ENCODE results near the gene SPACA1.
"Not testable (repeated sequence)": the region's sequence is repeated elsewhere in the genome, so short reads cannot be mapped to it uniquely, and the experiment has no call there.

Gene SPACA1

GRCh38 chr6:88047510-88048150, at the start of gene SPACA1:
Gene SPACA1 (plus strand): TSS chr6:88047841. CDS start chr6:88047906, 65 bp downstream.
- no peak for DNase-seq

- DNase-seq, result no peak
Observed at GRCh38 chr6:88000713-88001112, 46.9 kb upstream of the SPACA1 start.

- DNase-seq, result not testable (repeated sequence)
Observed at GRCh38 chr6:88001279-88001678, 46.4 kb upstream of the SPACA1 start.

GRCh38 chr6:88004707-88005106, 42.9 kb upstream of the SPACA1 start:
- DNase-seq, result no peak

GRCh38 chr6:88006557-88006956, 41.1 kb upstream of the SPACA1 start:
- DNase-seq, result no peak

- DNase-seq, result peak; percentile 2
Observed at GRCh38 chr6:88008411-88008810, 39.2 kb upstream of the SPACA1 start.

- peak; percentile 10 for DNase-seq
Observed at GRCh38 chr6:88008831-88009231, 38.8 kb upstream of the SPACA1 start.

GRCh38 chr6:88013015-88013414, 34.6 kb upstream of the SPACA1 start:
- no peak for DNase-seq

GRCh38 chr6:88013554-88013953, 34.1 kb upstream of the SPACA1 start:
- no peak for DNase-seq

- DNase-seq, result no peak
Observed at GRCh38 chr6:88020439-88020838, 27.2 kb upstream of the SPACA1 start.

- DNase-seq, result no peak
Observed at GRCh38 chr6:88024696-88025095, 22.9 kb upstream of the SPACA1 start.

- DNase-seq, result no peak
Observed at GRCh38 chr6:88031550-88031949, 16.1 kb upstream of the SPACA1 start.

- no peak for DNase-seq
Observed at GRCh38 chr6:88044530-88044929, 3.1 kb upstream of the SPACA1 start.

GRCh38 chr6:88045521-88046136, 2.0 kb upstream of the SPACA1 start:
- DNase-seq, result no peak

GRCh38 chr6:88048578-88048977, 937 bp downstream of the SPACA1 start:
- no peak for DNase-seq

GRCh38 chr6:88050140-88050818, 2.6 kb downstream of the SPACA1 start:
- DNase-seq, result no peak

GRCh38 chr6:88059191-88059590, 11.6 kb downstream of the SPACA1 start:
- DNase-seq, result no peak

GRCh38 chr6:88062376-88062775, 14.7 kb downstream of the SPACA1 start:
- no peak for DNase-seq

- DNase-seq, result no peak
Observed at GRCh38 chr6:88072462-88072861, 24.8 kb downstream of the SPACA1 start.

- no peak for DNase-seq
Observed at GRCh38 chr6:88074791-88075190, 27.1 kb downstream of the SPACA1 start.

GRCh38 chr6:88077305-88077704, 29.7 kb downstream of the SPACA1 start:
- no peak for DNase-seq

- no peak for DNase-seq
Observed at GRCh38 chr6:88086792-88087191, 39.2 kb downstream of the SPACA1 start.

- no peak for DNase-seq
Observed at GRCh38 chr6:88089708-88090107, 42.1 kb downstream of the SPACA1 start.

GRCh38 chr6:88105741-88106340, 58.2 kb downstream of the SPACA1 start:
- no peak for DNase-seq

Measured in fibroblast of upper back skin (primary cell).